H1 (cell line): Measurements from ENCODE around the gene GEMIN7. TPM values are rescaled to one million over a fixed set of nuclear protein-coding genes. Genes with fewer than 3 reads are reported as not detected.

ENCODE experiments used
- CTCF ChIA-PET: fragments of 300-600 bp; sonication (Branson Sonifier 250); formaldehyde crosslinking; loops from one replicate; lab custom pipeline; 2021; ENCODE audit not compliant: partially characterized antibody; lab: Charles Lee
- POLR2A ChIA-PET: fragments of 300-600 bp; sonication (Branson Sonifier 250); formaldehyde crosslinking; loops from one replicate; lab custom pipeline; 2021; ENCODE audit warnings: inconsistent platforms; ENCODE audit not compliant: partially characterized antibody; lab: Charles Lee
- DNase-seq, 2 experiments: peaks; one replicate each; pipeline versions ENCODE4 v3.0.0 to v3.0.0-alpha.2; 2010 to 2022; ENCODE audit warnings: low spot score in 2 of 2, low read depth in 1 of 2, mixed read lengths in 1 of 2
- FAIRE-seq: peaks from 2 replicates; lab custom pipeline; 2011; peaks lifted over from hg19 to GRCh38; lab: Jason Lieb, UNC
- H2AFZ ChIP-seq: 2 replicates; pipeline ENCODE4 v1.8.1; 2012; ENCODE audit warnings: low read length, inconsistent platforms
- H2AK5ac ChIP-seq: 2 replicates; pipeline ENCODE4 v1.6.1; 2013; ENCODE audit warnings: low read depth, low read length
- H2BK120ac ChIP-seq: replicated peaks from 2 replicates; pipeline ENCODE3; 2013; ENCODE audit warnings: low read depth, low read length, inconsistent platforms
- H2BK12ac ChIP-seq: 2 replicates; pipeline ENCODE4 v1.6.1; 2013; ENCODE audit warnings: low read depth, low read length
- H2BK15ac ChIP-seq: 2 replicates; pipeline ENCODE4 v1.6.1; 2013; ENCODE audit warnings: low read length
- H2BK20ac ChIP-seq: 2 replicates; pipeline ENCODE4 v1.6.1; 2013; ENCODE audit warnings: low read length
- H2BK5ac ChIP-seq: 2 replicates; pipeline ENCODE4 v1.6.1; 2013; ENCODE audit warnings: low read depth, low read length
- H3K14ac ChIP-seq: 2 replicates; pipeline ENCODE4 v1.6.1; 2013; ENCODE audit warnings: inconsistent platforms; ENCODE audit not compliant: insufficient read length
- H3K18ac ChIP-seq: 2 replicates; pipeline ENCODE4 v1.6.1; 2013; ENCODE audit warnings: low read length; ENCODE audit errors: extremely low read depth
- H3K23ac ChIP-seq: 2 replicates; pipeline ENCODE4 v1.6.1; 2013; ENCODE audit warnings: inconsistent platforms; ENCODE audit not compliant: insufficient read length
- H3K23me2 ChIP-seq: 2 replicates; pipeline ENCODE4 v1.6.1; 2013; ENCODE audit warnings: low read depth, low read length
- H3K27ac ChIP-seq: 2 replicates; pipeline ENCODE4 v1.6.1; 2011; ENCODE audit warnings: low read depth, low read length, inconsistent platforms
- H3K27me3 ChIP-seq, 4 experiments: replicated peaks in 1 of 4; 1 replicate in 1 of 4; 2 replicates in 3 of 4; pipeline versions ENCODE4 v1.6.1 to v1.8.1; 2011 to 2013; ENCODE audit warnings: low read length in 3 of 4, mild to moderate bottlenecking in 3 of 4, inconsistent platforms in 2 of 4, mixed read lengths in 2 of 4, moderate library complexity in 1 of 4; ENCODE audit not compliant: control insufficient read depth in 3 of 4, insufficient read depth in 3 of 4; ENCODE audit errors: extremely low read depth in 1 of 4
- H3K36me3 ChIP-seq, 4 experiments: 2 replicates each; pipeline versions ENCODE4 v1.6.1 to v1.8.1; 2011 to 2013; ENCODE audit warnings: mild to moderate bottlenecking in 4 of 4, low read length in 3 of 4, moderate library complexity in 2 of 4, control low read depth in 1 of 4, inconsistent platforms in 1 of 4; ENCODE audit not compliant: insufficient read depth in 4 of 4, control insufficient read depth in 2 of 4
- H3K4ac ChIP-seq: replicated peaks from 2 replicates; pipeline ENCODE3; 2013; ENCODE audit warnings: low read length, low read depth, mixed read lengths, inconsistent platforms; ENCODE audit not compliant: insufficient read length
- H3K4me1 ChIP-seq, 4 experiments: replicated peaks in 1 of 4; 1 replicate in 1 of 4; 2 replicates in 3 of 4; pipeline versions ENCODE4 v1.6.1 to v1.8.1; 2011 to 2013; ENCODE audit warnings: low read length in 3 of 4, inconsistent platforms in 2 of 4, mixed read lengths in 1 of 4; ENCODE audit not compliant: insufficient read depth in 4 of 4, control insufficient read depth in 3 of 4
- H3K4me2 ChIP-seq, 2 experiments: 2 replicates each; pipeline versions ENCODE4 v1.6.1 to v1.8.1; 2011 to 2013; ENCODE audit warnings: low read depth in 2 of 2, low read length in 2 of 2, control low read depth in 1 of 2, inconsistent platforms in 1 of 2, mild to moderate bottlenecking in 1 of 2; ENCODE audit not compliant: insufficient read depth in 1 of 2
- H3K4me3 ChIP-seq, 4 experiments: fragments of 200-600, 300-600 bp in 1 of 4; sonication (generic), shearing (Covaris generic), sonication (Bioruptor Twin) in 1 of 4; 2 replicates each; pipeline versions ENCODE4 v1.5.1 to v1.8.1; 2011 to 2016; ENCODE audit warnings: low read length in 4 of 4, low read depth in 3 of 4, control low read depth in 2 of 4, inconsistent platforms in 2 of 4, mild to moderate bottlenecking in 2 of 4, mixed read lengths in 1 of 4, moderate library complexity in 1 of 4; ENCODE audit not compliant: insufficient read depth in 2 of 4; ENCODE audit errors: extremely low read depth in 1 of 4
- H3K56ac ChIP-seq: replicated peaks from 2 replicates; pipeline ENCODE3; 2013; ENCODE audit warnings: low read depth, mild to moderate bottlenecking, mixed read lengths, low read length, inconsistent platforms; ENCODE audit not compliant: insufficient read length
- H3K79me1 ChIP-seq: 2 replicates; pipeline ENCODE4 v1.6.1; 2013; ENCODE audit warnings: low read depth, low read length, control low read depth
- H3K79me2 ChIP-seq, 2 experiments: 2 replicates each; pipeline versions ENCODE4 v1.6.1 to v1.8.1; 2012 to 2013; ENCODE audit warnings: low read length in 2 of 2, mild to moderate bottlenecking in 2 of 2, inconsistent platforms in 1 of 2; ENCODE audit not compliant: insufficient read depth in 2 of 2, control insufficient read depth in 1 of 2
- H3K9ac ChIP-seq, 4 experiments: replicated peaks in 1 of 4; 1 replicate in 1 of 4; 2 replicates in 3 of 4; pipeline versions ENCODE4 v1.6.1 to v1.8.1; 2011 to 2013; ENCODE audit warnings: low read depth in 3 of 4, low read length in 3 of 4, control low read depth in 2 of 4, mild to moderate bottlenecking in 2 of 4, moderate library complexity in 2 of 4, inconsistent platforms in 1 of 4; ENCODE audit errors: extremely low read depth in 1 of 4
- H3K9me3 ChIP-seq, 2 experiments: 2 replicates each; pipeline versions ENCODE4 v1.6.1 to v1.8.1; 2012 to 2013; ENCODE audit warnings: mild to moderate bottlenecking in 2 of 2, moderate library complexity in 2 of 2, control low read depth in 1 of 2, inconsistent platforms in 1 of 2, low read depth in 1 of 2, low read length in 1 of 2, mixed read lengths in 1 of 2; ENCODE audit not compliant: insufficient read depth in 2 of 2
- H4K20me1 ChIP-seq, 2 experiments: replicated peaks in 1 of 2; 2 replicates each; pipeline versions ENCODE3 to v1.8.1; 2011 to 2013; ENCODE audit warnings: inconsistent platforms in 2 of 2, low read length in 2 of 2, mild to moderate bottlenecking in 1 of 2; ENCODE audit not compliant: insufficient read depth in 2 of 2, control insufficient read depth in 1 of 2
- H4K5ac ChIP-seq: 2 replicates; pipeline ENCODE4 v1.6.1; 2013; ENCODE audit warnings: low read length, low read depth, mixed read lengths, inconsistent platforms; ENCODE audit not compliant: insufficient read length
- H4K8ac ChIP-seq: 2 replicates; pipeline ENCODE4 v1.8.0; 2013; ENCODE audit warnings: mild to moderate bottlenecking, moderate library complexity, low read length, inconsistent platforms; ENCODE audit not compliant: insufficient read depth; ENCODE audit errors: extremely low read depth
- H4K91ac ChIP-seq: replicated peaks from 2 replicates; pipeline ENCODE3; 2013; ENCODE audit warnings: low read length, mixed read lengths, inconsistent platforms; ENCODE audit not compliant: insufficient read length
- CTCF ChIP-seq, 3 experiments: IDR thresholded peaks; 1 replicate in 2 of 3; 2 replicates in 1 of 3; pipeline versions ENCODE4 v1.5.1 to v1.6.1; 2011; ENCODE audit warnings: low read length in 3 of 3, mild to moderate bottlenecking in 3 of 3, inconsistent platforms in 2 of 3, low read depth in 1 of 3, moderate library complexity in 1 of 3; ENCODE audit not compliant: insufficient read depth in 1 of 3; ENCODE audit errors: control extremely low read depth in 1 of 3
- HDAC2 ChIP-seq, 2 experiments: fragments of 300-600 bp in 1 of 2; sonication (generic) in 1 of 2; IDR thresholded peaks; 2 replicates each; pipeline ENCODE4 v1.6.1; 2011 to 2012; ENCODE audit warnings: low read depth in 2 of 2, low read length in 2 of 2, mild to moderate bottlenecking in 2 of 2, moderate library complexity in 2 of 2, borderline replicate concordance in 1 of 2, inconsistent platforms in 1 of 2
- KDM1A ChIP-seq: fragments of 200-600, 300-600 bp; sonication (generic); IDR thresholded peaks from 2 replicates; pipeline ENCODE4 v1.7.1; 2016; ENCODE audit warnings: mild to moderate bottlenecking, low read length, borderline replicate concordance
- SAP30 ChIP-seq: fragments of 300-600 bp; sonication (generic); IDR thresholded peaks from 2 replicates; pipeline ENCODE4 v1.7.1; 2012; ENCODE audit warnings: low read length, moderate library complexity, mild to moderate bottlenecking, inconsistent platforms; ENCODE audit not compliant: insufficient read depth, insufficient replicate concordance
- TAF1 ChIP-seq: IDR thresholded peaks from 2 replicates; pipeline ENCODE4 v1.6.1; 2011; ENCODE audit warnings: mild to moderate bottlenecking, low read depth, low read length
- WGBS, 2 experiments: shearing (Covaris generic) in 1 of 2; methylation state at CpG; one replicate each; pipeline versions ENCODE4 v1.1.6 to v1.1.7; 2013 to 2015; ENCODE audit warnings: low lambda C conversion rate in 2 of 2, mixed read lengths in 2 of 2, inconsistent platforms in 1 of 2, low coverage in 1 of 2, missing lambda C conversion rate in 1 of 2; ENCODE audit not compliant: insufficient replicate concordance in 2 of 2, insufficient coverage in 1 of 2, insufficient read length in 1 of 2; ENCODE audit errors: extremely low coverage in 1 of 2, missing lambda C conversion rate in 1 of 2; 5-methylcytosine and 5-hydroxymethylcytosine counted together
- polyA plus RNA-seq, 7 experiments: library from polyadenylated mRNA; depleted of rRNA in 3 of 7; stranded (reverse) in 5 of 7; unstranded in 2 of 7; fragments of >200 nt in 5 of 7; fragments of 200-250 nt in 2 of 7; gene quantifications; 1 replicate in 5 of 7; 2 replicates in 1 of 7; 4 replicates in 1 of 7; pipeline versions ENCODE4 v1.2.1 to v1.2.3, GENCODE V29; 2011 to 2013; ENCODE audit warnings: missing spikeins in 2 of 7, mixed read lengths in 2 of 7
- total RNA-seq: library from RNA; stranded (reverse); fragmentation: NEBNext Ultra II Directional; extraction: Animal tissue kit (Norgen Biotek cat#: 25700); gene quantifications from 2 replicates; pipeline ENCODE4 v1.2.1, GENCODE V29; 2021

GEMIN7 gene
- total and polyA plus RNA-seq, 2 of the 8 experiments (the other 6 are each of a cell fraction or from before 2014, with no cell fraction given) = 48.0 to 91.6 TPM

- Histone ChIP-seq H4K91ac (no peak overlapping the region), H3K79me2 (peaks cover 10 to 23% of the 10 kb centered on the region in 2 experiments), H3K23me2 (peaks cover 2% of the 10 kb centered on the region), H3K36me3 (peaks cover 4 to 25% (median 16%) of the 10 kb centered on the region in 4 experiments; a peak in 7 of 8 replicates), H3K18ac (no peak overlapping the region), H3K79me1 (peaks cover 14% of the 10 kb centered on the region), H3K56ac (no peak overlapping the region), H2AK5ac (no peak overlapping the region), H3K9ac (no peak overlapping the region), H3K27ac (no peak overlapping the region), H4K20me1 (peaks cover 10 to 14% of the 10 kb centered on the region in 2 experiments), H3K4me1 (peaks cover 0 to 7% (median 4%) of the 10 kb centered on the region in 4 experiments; a peak in 6 of 7 replicates), H3K9me3 (no peaks in the 10 kb centered on the region), H3K4me2 (no peak overlapping the region; a peak in 1 of 4 replicates), H2BK12ac (no peak overlapping the region), H4K8ac (peak overlapping the region; percentile 77; the same call in 1 of the 2 replicates), H4K5ac (no peak overlapping the region), H3K27me3 (no peaks in the 10 kb centered on the region), H3K14ac (no peak overlapping the region), H2BK120ac (no peak overlapping the region), H2BK15ac (no peak overlapping the region), H3K23ac (no peak overlapping the region), H3K4me3 (no peak overlapping the region), H3K4ac (no peak overlapping the region), H2AFZ (no peak overlapping the region), H2BK5ac (no peak overlapping the region), H2BK20ac (no peak overlapping the region)
- TF ChIP-seq TAF1 (no peak), KDM1A (peak; percentile 77; the same call in 1 of the 2 replicates), CTCF (IDR thresholded peaks at IDR 0.05; ENCODE audit: control extremely low read depth in 1 of 3, insufficient read depth in 1 of 3, low read depth in 1 of 3, low read length in 3 of 3) (peak in 1 of 3 experiments; percentile 28; a peak in 1 of 4 replicates), SAP30 (no peak), HDAC2 (IDR thresholded peaks at IDR 0.05; ENCODE audit: borderline replicate concordance in 1 of 2, low read depth in 2 of 2, low read length in 2 of 2) (0 out of 4 replicates have a peak, but pooled peaks of 1 of the 2 experiments have one; percentile 61)
- FAIRE-seq = no peak
- CTCF ChIA-PET = interaction anchor here (0.6 to 9.7 kb wide), 7 partner anchors 19 to 111 kb away, joined by 3 to 85 read pairs (median 3); no protein-coding TSS in a partner anchor
- POLR2A ChIA-PET = interaction anchor here (1.0 to 1.9 kb wide), 7 partner anchors 9 to 334 kb away, joined by 3 to 8 read pairs (median 3); partner anchors contain the start of gene CLPTM1
- no peak for DNase-seq
- 96% methylated on average over 34 of the region's 37 CpGs; no CpG with 5 or more reads in 1 of the 2 experiments for WGBS, 2 experiments
These were observed 41.5 kb upstream of the GEMIN7 start for GRCh38 chr19:45037393-45038169.
